ENCODE data around the gene CMBL. TPM values are rescaled to one million over a fixed set of nuclear protein-coding genes. Genes with fewer than 3 reads are reported as not detected.
A peak's percentile ranks its signal among the peaks of the same experiment; 100 is the strongest.
"Not testable (repeated sequence)": the region's sequence is repeated elsewhere in the genome, so short reads cannot be mapped to it uniquely, and the experiment has no call there.

The CMBL gene
- total RNA-seq, 1 donor from 2014 or later: 116 TPM

GRCh38 chr5:10310835-10311570 is 3.3 kb upstream of the CMBL start:
- DNase-seq (ENCODE audit: low spot score); ATAC-seq: not testable (repeated sequence)

GRCh38 chr5:10310066-10310779 is 2.5 kb upstream of the CMBL start:
- DNase-seq (ENCODE audit: low spot score) (peak; percentile 49), ATAC-seq (peak; percentile 26)

DNA sequence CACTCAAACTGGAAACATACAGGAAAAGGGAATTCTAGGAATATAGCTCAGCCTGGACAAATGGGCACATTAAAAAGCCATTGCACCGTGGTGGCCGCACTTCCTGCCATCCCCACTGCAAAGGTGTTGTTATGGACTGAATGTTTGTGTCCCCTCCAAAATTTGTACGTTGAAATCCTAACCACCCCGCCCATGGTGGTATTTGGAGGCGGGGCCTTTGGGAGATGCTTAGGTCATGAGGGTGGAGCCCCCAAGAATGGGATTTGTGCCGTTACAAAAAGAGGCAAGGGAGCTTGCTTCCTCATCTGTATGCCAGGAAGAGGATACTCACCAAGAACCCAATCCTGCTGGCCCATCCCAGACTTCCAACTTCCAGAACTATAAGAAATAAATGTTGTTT is 1.1 kb upstream of the CMBL start:
- DNase-seq (ENCODE audit: low spot score) (no peak), ATAC-seq (no peak)

GRCh38 chr5:10306806-10307205 is 896 bp downstream of the CMBL start:
- ATAC-seq: peak; percentile 16
- DNase-seq (ENCODE audit: low spot score): no peak

- no peak for ATAC-seq
- DNase-seq (ENCODE audit: low spot score): no peak
Observed at GRCh38 chr5:10306114-10306513, 1.6 kb downstream of the CMBL start.

- peak; percentile 34 for ATAC-seq
- peak; percentile 63 for DNase-seq (ENCODE audit: low spot score)
Observed at GRCh38 chr5:10304932-10305331, 2.8 kb downstream of the CMBL start.

GRCh38 chr5:10303699-10304170 is 4.0 kb downstream of the CMBL start:
- DNase-seq (ENCODE audit: low spot score): no peak
- ATAC-seq: peak; percentile 20

DNA sequence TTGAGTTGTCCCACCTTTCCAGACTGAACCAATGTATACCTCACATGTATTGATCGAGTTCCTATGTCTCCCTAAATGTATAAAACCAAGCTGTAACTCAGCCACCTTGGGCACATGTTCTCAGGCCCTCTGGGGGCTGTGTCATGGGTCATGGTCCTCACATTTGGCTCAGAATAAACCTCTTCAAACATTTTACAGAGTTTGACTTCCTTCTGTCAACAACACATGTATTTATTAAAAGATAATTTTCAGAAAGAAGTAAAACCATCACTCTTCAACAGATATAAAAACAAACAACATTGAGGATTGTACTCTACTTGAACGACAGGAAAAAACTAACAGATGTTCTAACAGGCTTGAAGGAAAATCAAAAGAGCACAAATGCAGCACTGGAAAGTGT is 4.5 kb downstream of the CMBL start:
- no peak for DNase-seq (ENCODE audit: low spot score)
- ATAC-seq: no peak

DNA sequence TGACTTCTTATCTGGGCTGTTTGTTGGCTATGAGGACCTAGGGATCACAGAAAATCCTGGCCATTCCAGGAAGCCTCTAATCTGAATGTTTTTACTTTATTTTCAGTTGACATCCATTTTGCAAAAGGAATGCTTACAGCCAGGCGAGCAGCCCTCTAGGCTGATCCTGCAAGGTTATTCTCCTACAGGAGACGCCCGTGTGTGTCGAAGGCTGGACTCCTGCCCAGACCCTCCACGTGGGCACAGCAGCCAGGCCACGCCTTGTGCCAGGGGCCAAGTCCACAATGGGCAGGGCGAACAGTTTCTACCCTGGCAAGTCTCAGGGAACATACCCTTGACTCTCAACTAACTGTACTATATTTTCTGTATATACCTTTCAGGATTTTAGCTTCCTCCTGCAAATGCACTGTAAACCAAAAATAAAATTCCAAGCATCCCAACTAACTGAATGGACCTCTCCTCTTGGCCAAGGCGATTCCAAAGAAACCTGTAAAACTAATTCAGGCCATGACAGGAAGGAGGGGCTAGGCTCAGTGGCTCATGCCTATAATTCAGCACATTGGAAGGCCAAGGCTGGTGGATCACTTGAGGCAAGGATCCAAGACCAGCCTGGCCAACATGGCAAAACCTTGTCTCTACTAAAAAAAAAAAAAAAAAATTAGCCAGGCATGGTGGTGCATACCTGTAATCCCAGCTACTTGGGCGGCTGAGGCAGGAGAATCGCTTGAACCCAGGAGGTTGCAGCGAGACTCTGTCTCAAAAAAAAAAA is 5.7 kb downstream of the CMBL start:
- peak; percentile 98 for DNase-seq (ENCODE audit: low spot score)
- ATAC-seq: peak; percentile 74

GRCh38 chr5:10301266-10301665 is 6.4 kb downstream of the CMBL start:
- ATAC-seq (peak; percentile 40), DNase-seq (ENCODE audit: low spot score) (no peak)

GRCh38 chr5:10300246-10300645 is 7.5 kb downstream of the CMBL start:
- no peak for ATAC-seq

DNA sequence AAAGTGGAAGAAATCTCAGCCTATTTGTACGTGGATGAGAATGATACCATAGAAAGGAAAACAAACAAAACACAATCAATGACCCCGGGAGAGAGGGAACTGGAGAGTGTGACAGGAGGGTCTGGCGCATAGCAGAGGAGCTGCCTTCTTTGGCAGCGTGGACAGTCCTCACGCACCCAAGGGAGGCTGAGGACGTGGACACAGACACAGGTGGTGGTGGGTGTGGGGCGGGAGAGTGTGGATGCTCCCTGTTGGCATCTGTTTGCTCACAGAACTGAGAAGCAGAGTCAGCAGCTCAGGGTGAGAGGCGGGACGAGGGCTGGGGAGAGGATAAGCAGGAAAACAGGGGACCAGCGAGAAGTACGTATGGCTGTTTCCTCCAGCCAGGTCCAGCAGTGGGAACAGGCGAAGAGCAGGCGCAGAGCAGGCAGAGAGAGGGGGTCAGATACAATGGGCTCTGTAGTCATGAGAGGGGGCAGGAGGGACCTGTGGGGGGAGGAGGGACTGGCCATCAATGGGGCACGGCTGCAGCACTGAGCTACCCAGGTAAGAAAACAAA is 10.0 kb downstream of the CMBL start:
- DNase-seq (ENCODE audit: low spot score) (no peak), ATAC-seq (no peak)

More at GRCh38 chr5:10300246-10300645, 7.5 kb downstream of the CMBL start:
- no peak for DNase-seq (ENCODE audit: low spot score)

DNA sequence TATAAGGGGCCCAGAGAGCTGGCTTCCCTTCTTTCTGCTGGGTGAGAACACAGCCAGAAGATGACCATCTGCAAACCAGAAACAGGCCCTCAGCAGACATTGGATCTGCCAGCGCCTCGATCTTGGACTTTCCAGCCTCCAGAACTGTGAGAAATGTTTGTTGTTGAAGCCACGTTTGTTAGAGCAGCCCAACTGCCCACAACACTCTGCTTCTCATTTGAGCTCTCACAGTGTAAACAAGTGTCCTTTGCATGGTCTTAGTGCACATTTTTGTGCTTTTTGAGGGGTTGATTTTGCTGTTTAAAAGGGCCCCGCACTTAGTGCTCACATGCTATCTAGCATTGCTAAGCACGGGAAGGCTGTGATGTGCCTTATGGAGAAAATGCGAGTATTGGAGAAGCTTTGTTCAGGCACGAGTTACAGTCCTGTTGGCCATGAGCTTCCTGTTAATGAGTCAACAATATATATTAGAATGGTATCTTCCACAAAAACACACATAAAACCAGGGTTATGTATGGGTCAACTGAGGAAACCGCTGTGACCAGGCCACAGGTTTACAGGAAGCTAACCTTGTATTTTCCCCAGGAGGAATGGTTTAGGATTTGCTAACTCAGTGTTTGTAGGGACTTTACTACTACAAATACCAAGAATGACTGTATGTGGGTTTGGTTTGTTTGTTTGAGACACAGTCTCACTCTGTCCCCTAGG is 11.9 kb downstream of the CMBL start:
- DNase-seq (ENCODE audit: low spot score) (no peak), ATAC-seq (peak; percentile 12)

DNA sequence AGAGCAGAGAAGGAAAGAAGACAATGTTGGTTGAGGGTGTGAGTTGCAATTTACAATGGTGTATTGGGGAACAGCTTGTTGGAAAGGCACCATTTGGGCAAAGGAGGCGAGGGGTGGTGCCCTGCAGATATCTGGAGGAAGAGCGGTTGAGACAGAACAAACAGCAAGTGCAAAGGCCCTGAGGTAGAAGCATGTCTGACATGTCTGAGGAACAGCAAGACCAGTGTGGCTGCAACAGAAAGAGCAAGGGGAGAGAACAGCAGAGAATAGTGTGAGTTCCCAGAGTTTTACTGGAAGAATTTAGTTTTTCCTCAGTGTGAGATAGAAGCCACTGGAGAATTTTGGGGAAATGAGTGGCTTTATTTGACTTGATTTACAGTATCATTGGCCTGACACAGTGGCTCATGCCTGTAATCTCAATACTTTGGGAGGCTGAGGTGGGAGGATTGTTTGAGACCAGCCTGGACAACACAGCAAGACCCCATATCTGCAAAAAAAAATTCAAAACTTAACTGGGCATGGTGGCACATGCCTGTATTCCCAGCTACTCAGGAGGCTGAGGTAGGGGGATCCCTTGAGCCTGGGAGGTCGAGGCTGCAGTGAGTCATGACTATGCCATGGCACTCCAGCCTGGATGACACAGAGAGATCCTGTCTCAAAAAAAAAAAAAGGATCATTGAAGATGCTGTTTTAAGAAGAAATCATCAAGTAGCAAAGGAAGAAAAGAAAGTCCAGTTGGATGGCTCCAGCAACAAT is 13.6 kb downstream of the CMBL start:
- ATAC-seq (no peak), DNase-seq (ENCODE audit: low spot score) (no peak)

DNA sequence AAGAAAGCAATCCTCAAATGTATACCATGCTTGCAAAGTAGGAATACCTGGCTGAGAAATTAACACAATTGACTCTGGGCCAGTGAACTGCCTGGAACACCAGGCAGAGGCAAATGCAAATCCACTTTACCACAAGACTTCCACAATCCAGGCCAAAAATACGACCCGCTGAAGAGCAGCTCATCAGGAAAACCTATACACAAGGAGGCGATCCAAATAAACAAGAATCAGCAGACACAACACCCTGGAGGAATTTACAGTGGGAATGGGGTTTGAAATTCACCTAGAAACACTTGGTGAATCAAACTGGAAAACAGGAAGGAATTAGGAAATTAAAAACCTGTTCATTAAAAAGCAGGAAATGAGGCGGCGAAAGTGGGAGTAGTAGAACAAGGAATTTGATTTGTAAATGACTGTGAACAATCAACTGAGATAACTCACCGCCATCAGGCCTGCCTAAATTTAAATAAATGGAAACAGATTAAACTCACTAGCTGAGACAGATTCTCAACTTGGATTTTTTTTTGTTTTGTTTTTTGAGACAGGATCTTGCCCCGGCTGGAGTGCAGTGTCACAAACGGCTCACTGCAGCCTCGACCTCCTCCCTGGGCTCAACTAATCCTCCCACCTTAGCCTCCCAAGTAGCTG is 15.9 kb downstream of the CMBL start:
- no peak for DNase-seq (ENCODE audit: low spot score)
- no peak for ATAC-seq

- DNase-seq (ENCODE audit: low spot score) (no peak), ATAC-seq (no peak)
Observed at GRCh38 chr5:10290438-10290837, 17.3 kb downstream of the CMBL start.

GRCh38 chr5:10289991-10290390 is 17.7 kb downstream of the CMBL start:
- DNase-seq (ENCODE audit: low spot score) (no peak), ATAC-seq (peak; percentile 20)

GRCh38 chr5:10289353-10289752 is 18.3 kb downstream of the CMBL start:
- DNase-seq (ENCODE audit: low spot score) (peak; percentile 91), ATAC-seq (peak; percentile 82)

DNA sequence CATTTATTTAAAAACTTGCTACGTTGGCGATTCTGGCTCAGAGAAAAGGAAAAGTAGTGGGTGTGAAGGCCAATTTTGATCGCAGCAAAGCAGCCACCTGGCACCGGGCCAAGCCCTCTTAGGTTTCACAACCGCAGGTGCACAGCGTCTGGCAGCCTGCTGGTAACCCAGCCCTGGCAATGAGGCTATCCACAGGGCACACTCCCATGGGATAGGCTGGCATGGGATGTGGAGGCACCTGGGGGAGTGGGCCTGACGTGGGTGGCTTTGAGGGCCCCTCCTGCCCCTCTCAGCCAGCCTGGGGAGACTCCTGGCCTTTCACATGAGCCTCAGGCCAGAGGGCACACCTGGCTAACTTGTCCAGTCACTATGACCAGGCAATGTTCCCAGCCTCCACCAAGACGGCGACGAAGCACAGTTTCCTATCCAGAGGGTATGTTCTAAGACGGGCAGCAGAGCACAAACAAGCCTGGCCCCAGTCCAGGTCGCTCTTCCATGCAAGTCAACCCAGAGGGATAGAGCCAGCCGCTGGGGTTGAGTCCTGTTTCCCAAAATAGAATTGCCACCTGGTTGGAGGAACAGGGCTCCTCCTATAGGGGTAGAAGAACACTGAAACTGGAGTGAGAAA is 19.0 kb downstream of the CMBL start:
- DNase-seq (ENCODE audit: low spot score) (peak; percentile 97), ATAC-seq (peak; percentile 83)

Data from left lobe of liver (tissue), 2 donors.